Mammary epithelial cell (primary cell): ENCODE measurements around the gene PDK2.

Experiments used
- EZH2 ChIP-seq: IDR thresholded peaks from 2 replicates; pipeline ENCODE4 v1.6.1; 2012; ENCODE audit warnings: low read length, inconsistent platforms, borderline replicate concordance
- TF ChIP-seq, protein P1 (sequence below), 2 donors: IDR thresholded peaks in 1 of 2; conservative IDR thresholded peaks in 1 of 2; 2 replicates each; pipeline ENCODE4 v1.5.1; 2011 to 2012; ENCODE audit warnings: inconsistent platforms in 2 of 2, low read length in 2 of 2, mild to moderate bottlenecking in 2 of 2, control low read depth in 1 of 2, low read depth in 1 of 2; ENCODE audit not compliant: insufficient read depth in 1 of 2; ENCODE audit errors: extremely low read depth in 1 of 2

DNA sequence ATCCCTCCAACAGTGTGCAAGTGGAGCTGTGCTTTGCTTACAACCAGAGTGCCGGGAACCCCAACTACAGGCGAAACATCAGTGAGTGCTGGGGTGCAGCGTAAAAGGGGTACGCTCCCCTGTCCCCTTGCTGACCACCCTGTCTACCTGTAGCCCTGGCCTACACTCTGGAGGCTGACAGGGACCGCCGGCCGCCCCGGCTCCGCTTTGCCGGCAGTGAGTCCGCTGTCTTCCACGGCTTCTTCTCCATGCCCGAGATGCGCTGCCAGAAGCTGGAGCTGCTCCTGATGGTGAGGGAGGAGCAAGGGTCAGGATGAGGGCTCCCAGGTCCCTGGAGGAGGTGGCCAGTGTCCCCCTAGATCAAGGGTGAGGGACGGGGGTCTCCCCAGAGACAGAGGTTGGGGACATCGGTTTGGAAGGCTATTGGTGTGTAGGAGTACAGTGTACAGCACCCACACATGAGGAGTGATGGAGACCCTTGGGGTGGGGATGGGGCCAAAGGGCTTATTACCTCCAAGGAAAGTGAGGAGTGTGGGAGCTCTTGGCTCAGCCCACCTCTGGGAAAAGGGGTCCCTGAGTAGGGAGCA lies 19.6 kb upstream of the PDK2 start:
- TF ChIP-seq, protein P1, sequence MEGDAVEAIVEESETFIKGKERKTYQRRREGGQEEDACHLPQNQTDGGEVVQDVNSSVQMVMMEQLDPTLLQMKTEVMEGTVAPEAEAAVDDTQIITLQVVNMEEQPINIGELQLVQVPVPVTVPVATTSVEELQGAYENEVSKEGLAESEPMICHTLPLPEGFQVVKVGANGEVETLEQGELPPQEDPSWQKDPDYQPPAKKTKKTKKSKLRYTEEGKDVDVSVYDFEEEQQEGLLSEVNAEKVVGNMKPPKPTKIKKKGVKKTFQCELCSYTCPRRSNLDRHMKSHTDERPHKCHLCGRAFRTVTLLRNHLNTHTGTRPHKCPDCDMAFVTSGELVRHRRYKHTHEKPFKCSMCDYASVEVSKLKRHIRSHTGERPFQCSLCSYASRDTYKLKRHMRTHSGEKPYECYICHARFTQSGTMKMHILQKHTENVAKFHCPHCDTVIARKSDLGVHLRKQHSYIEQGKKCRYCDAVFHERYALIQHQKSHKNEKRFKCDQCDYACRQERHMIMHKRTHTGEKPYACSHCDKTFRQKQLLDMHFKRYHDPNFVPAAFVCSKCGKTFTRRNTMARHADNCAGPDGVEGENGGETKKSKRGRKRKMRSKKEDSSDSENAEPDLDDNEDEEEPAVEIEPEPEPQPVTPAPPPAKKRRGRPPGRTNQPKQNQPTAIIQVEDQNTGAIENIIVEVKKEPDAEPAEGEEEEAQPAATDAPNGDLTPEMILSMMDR (conservative IDR thresholded peaks at IDR 0.05 in 1 of 2, IDR thresholded peaks at IDR 0.05 in 1 of 2; ENCODE audit: extremely low read depth in 1 of 2, insufficient read depth in 1 of 2, low read depth in 1 of 2, low read length in 2 of 2), result no peak
- TF ChIP-seq EZH2, result no peak
